H1 (cell line): Measurements from ENCODE around the gene RABL6.

Experiments
- POLR2A ChIP-seq, 2 experiments: IDR thresholded peaks; 1 replicate in 1 of 2; 2 replicates in 1 of 2; pipeline ENCODE4 v1.6.1; 2011; ENCODE audit warnings: low read depth in 2 of 2, low read length in 2 of 2, mild to moderate bottlenecking in 2 of 2; ENCODE audit errors: control extremely low read depth in 1 of 2
- ZNF274 ChIP-seq: IDR thresholded peaks from 2 replicates; pipeline ENCODE4 v1.7.0; 2012; ENCODE audit warnings: low read length, borderline replicate concordance; ENCODE audit errors: extremely low read depth

GRCh38 chr9:136776947-136777346, 30.8 kb upstream of the RABL6 start:
- TF ChIP-seq POLR2A (IDR thresholded peaks at IDR 0.05; ENCODE audit: control extremely low read depth in 1 of 2, low read depth in 2 of 2, low read length in 2 of 2): no peak
- no peak for TF ChIP-seq ZNF274
